Myocyte (in vitro differentiated cells): ENCODE measurements around the gene ADGRG2. TPM values are rescaled to one million over a fixed set of nuclear protein-coding genes. Genes with fewer than 3 reads are reported as not detected.
"Not testable (repeated sequence)": the region's sequence is repeated elsewhere in the genome, so short reads cannot be mapped to it uniquely, and the experiment has no call there.

Source experiments
- DNase-seq: peaks from one replicate; pipeline ENCODE4 v3.0.0-alpha.2; 2012; ENCODE audit warnings: low read depth
- total RNA-seq: library from RNA; depleted of rRNA; stranded (reverse); fragments of >200 nt; gene quantifications from 2 replicates; pipeline ENCODE4 v1.2.3, GENCODE V29; 2014

ADGRG2 gene
- total RNA-seq, 1 donor from 2014 or later: not detected

DNA sequence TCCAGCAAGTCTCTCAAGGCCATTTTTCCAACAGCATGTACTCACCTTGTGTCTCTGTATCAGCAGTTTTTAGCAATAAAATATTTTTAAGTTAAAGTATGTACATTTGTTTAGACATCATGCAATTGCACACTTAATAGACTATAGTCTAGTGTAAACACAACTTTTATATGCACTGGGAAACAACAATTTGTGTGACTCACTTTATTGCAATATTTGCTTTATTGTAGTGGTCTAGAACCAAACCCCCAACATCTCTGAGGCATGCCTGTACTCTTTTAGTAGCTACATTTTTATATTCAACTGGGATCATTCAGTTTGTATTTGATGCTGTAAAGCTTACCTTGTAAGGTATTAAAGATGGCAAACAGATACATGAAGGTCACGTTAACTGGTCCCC is 123.6 kb downstream of the ADGRG2 start:
- no peak for DNase-seq

DNA sequence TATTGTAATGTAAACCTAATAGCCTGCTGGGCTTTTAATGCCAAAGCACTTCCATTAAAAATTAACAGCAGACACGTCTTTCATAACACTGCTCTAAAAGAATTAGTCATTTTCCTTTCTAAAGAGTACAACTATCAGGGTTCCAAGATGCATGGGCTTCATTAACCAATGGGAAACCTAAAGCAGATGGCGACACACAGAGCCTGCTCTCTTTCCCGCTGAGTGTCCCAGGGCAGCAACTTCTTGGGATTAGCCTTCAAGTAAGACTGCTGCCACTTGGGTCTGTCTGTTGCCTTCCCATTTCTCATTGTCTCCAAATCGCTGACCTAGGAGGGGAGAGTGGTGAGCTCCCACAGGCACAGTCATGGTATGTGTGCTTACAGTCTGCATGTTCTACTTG is 124.4 kb downstream of the ADGRG2 start:
- DNase-seq: no peak

DNA sequence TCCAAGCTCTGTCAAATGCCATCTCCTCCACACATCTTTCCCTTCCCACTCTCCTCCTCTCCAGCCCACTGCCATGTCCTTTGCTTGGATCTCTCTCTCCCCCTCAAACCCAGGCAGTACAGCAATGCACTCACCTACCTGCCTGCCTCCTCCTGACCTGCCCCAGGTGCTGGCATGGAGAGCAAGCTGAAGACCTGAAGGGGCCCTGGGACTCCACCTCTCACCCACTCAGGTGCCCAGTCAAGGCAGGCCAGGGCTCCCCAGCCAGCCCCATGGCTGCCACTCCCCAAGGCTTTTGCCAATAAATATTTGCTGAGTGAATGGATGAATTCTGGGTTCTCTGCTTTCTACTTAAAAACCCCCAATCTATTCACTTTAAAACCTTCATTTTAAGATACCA is 125.7 kb downstream of the ADGRG2 start:
- DNase-seq: no peak

DNA sequence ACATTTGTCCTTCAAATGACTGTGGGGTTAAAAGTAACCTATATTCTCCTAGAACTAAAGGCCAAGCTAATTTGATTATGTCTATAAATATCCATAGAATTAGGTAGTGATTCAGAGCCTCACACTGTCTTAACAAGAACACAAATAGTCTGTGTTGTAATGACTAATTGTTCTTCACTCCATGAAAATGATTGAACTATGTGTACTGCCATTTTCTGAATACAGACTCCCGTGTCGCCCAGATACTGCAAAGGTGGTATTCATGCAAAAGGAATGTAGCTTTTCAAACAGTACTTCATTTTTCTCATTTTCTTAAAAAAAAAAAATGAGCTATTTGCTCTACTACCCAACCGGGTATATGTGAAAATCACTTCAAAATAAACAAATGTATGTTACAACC is 127.0 kb downstream of the ADGRG2 start:
- DNase-seq: no peak

DNA sequence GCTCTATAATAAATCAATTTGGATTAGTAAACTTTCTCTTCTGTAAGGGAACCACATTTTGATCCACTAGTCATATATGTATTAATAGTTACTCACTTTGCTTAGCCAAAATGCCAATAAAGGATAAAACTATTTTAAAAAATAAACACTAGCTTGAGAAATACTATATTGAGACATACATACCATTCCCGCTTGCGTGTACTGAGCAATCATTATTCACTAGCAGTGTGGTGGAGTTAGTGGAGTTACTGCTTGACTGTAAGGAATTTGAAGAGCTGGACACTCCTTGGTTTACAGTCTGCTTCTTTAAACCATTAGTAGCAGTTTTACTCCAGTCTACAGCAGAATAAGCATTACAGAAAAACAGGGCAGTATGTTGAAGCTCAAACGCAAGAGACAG is 127.6 kb downstream of the ADGRG2 start:
- no peak for DNase-seq

DNA sequence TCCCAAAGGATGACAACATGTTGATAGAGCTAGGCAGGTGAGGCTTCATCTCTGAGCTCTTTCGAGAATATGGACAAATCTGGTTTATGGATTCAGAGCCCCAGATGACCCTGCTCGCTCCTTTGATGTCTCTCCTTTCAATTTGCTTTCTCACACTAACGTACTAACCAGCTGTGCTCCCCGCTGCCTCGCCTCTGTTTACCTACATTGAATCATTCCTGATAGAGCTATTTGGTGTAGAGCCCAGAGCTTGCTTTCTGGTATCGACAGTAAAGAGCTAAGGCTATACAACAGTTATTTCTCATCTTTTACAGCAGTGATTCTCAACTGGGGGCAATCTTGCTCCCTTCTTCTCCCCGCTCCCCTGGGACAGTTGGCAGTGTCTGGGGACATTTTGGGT is 129.4 kb downstream of the ADGRG2 start:
- DNase-seq: no peak

DNA sequence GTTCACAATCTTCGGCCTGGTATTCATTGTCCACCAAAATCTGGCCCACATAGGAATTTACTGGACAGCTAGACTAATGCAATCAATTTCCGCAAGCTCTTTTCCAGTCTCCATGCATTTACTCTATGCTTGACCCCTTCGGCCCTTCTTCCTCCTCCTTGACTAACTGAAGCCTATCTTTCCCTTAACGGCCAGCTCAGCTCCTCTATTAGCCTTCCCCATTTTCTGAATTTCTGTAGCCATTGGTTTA is 137.2 kb downstream of the ADGRG2 start:
- no peak for DNase-seq

DNA sequence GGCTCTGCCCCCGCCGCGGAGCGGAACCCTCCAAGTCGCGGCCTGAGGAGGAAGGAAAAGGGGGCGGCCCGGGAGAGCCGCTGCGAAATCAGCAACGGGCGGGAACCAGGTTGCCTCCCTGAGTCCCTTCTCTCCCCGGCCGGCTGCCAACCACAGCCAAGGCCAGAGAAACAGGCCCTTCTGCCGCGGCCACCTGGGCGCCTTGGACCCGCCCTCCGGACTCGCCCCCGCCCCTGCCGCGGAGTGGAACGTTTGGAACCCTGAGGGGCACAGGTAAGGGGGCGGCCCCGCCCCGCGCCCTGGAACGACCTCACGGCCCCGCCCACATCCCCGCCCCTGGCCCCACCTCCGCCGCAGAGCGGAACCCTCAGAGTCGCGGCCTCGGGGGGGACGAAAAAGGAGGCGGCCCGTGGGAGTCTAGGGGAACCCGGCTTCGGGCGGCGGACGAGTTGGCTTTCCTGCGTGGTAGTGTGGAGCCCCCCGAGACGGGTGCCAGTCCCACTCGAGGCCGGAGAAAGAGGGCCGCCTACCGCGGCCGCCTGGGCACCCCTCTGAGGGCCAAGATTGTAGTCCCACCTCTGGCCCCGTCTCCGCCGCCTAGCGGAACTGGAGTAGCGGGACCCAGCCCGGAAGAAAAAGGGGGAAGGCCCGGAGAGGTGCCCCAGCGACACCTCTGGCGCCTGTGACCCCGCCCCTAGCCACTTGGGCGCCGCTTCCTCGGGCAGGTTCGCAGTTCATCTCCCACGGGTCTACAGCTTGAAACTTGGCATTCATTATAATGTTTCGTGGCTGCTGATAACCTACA is 137.7 kb downstream of the ADGRG2 start:
- peak; percentile 79 for DNase-seq

DNA sequence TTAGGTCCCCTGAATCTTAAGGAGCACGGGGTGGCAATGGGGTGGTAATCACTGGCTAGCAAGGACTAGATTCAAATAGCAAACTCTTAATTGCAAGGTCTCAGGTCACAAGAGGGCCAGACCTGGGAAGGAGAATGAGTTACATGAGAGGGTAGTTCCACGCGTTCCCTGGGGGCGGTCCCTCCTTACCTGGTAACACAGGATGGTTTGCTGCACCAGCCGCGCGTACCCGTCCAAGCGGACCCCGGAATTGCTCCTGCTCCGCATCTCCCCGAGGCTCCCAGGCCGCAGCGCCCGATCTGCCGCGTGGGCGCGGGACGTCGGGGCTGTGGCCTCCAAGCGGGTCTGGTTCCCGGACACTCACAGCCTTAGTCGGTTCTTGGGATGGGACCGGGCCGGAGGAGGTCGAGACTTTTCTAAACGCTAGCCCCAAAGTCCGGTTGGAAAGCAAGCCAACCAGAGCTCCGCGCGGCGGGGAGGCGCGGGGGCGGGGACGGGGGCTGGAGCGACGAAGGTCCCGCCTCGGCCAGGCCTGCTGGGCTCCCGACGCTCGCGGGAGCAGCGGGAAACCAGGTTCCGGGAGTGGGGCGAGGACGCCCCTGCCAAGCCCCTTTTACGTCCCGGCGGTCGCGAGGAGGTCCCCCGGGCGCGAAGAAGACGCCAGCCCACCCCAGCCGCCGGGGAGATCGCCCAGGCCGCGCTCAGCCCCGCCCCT is 138.4 kb downstream of the ADGRG2 start, which contains the start of gene PHKA2:
Gene PHKA2 (minus strand): TSS at position 449 of the 715 bp plus-strand sequence. CDS start 182 bp downstream, at position 267.
- DNase-seq: peak; percentile 61

DNA sequence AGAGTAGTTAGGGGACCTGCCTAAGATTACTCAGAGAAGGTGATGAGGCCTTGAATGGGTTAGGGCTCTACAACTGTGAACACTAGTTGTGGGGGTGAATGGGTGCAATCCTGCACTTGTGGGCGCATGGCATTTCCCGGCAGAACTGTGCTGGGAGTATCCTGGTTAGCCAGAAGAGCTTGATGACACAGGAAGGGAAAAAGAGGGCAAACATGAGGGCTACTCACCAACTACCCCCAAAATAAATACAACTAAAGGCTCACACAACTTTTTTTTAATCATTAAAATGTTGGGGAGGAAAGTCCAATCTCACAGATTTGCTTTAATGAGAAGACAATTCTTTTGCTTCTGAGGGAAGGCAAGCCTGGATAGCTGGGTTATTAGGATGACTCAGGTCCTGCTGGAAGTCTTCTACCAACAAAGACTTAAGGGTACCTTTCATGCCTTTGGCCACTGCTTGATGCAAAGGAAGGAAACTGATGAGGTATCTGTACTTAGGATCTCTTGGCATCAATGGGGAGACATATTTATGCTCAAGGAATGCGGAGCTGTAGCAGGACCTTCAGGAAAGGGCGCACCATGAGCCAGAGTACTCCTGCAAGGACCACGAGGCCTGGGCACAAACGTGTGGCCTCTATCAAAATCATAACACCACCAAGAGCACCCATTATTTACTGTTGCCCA is 141.0 kb downstream of the ADGRG2 start:
- no peak for DNase-seq

DNA sequence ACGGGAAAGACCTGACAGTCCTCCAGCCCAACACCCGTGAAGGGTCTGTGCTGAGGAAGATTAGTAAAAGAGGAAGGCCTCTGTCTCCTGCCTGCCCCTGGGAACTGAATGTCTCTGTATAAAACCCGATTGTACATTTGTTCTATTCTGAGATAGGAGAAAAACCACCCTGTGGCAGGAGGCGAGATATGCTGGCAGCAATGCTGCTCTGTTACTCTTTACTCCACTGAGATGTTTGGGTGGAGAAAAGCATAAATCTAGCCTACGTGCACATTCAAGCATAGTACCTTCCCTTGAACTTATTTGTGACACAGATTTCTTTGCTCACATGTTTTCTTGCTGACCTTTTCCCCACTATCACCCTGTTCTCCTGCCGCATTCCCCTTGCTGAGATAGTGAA is 142.0 kb downstream of the ADGRG2 start:
- not testable (repeated sequence) for DNase-seq

DNA sequence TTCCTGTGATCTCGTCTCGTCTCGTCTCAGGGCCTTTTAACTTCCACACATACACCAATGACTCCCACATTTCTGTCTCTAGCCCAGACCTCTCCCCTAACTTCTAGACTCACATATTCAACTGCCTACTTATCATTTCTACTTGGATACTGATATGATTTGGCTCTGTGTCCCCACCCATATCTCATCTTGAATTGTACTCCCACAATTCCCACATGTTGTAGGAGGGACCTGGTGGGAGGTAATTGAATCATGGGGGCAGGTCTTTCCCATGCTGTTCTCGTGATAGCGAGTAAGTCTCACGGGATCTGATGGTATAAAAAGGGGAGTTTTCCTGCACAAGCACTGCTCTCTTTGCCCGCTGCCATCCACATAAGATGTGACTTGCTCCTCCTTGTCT is 147.3 kb downstream of the ADGRG2 start:
- DNase-seq: no peak

DNA sequence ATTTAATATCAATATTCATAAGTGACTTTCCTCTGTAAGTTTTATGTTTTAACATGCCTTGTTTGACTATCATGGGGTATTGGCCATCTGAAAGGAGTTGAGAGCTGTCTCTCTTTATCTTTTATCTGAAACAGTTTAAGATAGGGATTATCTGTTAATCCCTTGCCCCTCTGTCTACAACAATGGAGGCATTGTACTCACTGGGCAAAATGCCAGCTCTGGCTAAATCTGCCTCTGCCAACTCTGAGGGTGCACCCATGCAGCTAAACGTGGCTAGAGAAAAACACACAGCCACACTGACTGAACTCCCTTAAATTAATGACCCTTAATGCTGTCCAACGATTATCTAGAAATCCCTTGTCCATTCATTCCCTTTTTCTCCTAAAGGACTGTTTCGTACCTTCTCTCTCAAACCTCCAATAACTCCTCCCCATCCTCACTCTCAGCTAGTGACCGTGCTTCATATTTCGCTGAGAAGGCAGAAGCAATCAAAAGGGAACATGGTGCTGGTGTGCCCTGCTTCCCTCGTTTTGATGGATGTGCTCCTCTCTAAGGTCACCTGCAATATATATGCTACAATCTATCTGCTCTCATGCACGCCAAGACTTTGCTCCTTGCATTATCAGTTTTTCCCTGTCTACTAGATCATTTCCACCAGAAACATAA is 148.6 kb downstream of the ADGRG2 start:
- peak; percentile 27 for DNase-seq

DNA sequence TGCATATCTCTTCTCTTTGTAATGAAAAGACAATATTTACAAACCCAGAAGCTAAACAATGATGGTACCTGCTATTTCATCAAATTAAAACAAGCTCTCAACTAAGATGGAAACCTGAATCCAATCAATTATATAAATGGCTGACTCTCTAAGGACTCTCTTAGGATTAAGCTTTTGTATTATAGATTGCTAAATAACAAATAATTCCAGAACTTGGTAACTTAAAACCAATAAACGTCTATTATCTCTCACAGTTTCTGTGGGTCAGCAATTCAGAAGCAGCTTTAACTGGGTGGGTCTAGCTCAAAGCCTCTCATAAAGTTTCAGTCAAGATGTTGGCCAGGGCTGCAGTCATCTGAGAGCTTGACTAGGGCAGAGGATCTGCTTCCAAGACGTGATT is 150.8 kb downstream of the ADGRG2 start:
- DNase-seq: no peak

DNA sequence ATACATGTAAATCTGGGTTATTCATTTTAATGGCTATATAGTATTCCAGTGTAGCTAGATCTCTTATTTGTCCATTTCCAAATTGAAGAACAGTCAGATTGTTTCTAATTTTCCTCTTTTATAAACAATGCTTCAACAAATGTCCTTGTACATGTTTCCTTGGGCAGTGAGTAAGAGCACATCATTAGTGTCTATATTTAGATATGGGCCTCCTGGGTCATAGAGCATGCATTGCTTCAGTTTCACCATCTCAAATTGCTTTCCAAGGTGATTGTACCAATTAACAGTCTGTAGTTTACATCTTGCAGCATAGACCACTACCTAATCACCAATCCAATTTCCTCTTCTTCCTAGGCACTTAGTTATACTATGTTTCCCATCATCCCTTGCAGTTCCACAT is 151.8 kb downstream of the ADGRG2 start:
- DNase-seq: no peak

DNA sequence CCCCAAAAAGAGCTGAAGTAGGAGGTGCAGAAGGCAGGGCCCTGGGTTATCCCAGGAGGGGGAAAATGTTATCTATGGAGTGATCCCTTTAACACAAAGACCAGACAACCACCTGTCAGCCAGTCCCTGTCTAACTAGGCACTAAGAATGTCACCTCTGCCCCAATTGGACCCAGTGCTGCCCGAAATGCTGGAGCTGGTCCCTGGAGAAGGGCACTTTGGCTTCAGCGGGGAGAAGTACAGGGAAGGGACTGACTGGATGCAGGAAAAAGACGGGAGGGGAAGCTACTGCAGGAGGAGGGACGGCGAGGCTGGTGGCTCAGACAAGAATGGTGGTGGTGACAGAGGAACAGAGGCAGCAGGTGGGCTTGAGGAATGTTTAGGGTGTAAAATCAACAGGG is 155.6 kb downstream of the ADGRG2 start:
- DNase-seq: no peak

DNA sequence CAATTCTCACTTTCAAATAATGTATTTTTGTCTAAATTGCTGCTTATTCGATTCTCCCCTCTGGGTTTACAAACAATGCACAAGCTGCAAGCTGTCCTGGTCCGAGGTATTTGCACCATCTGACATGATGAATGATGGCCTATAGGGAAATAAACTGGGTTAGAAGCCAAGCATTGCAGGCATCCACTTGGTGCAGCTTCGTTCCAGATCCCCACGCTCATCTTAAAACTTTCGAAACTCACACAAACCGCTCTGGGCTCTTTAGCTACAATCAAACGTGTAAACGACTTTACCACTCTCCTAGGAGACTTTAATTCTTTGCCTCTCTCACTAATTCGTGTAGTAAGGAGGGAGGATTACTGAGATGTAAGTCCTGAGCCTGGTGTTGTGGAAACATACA is 157.4 kb downstream of the ADGRG2 start:
- no peak for DNase-seq

DNA sequence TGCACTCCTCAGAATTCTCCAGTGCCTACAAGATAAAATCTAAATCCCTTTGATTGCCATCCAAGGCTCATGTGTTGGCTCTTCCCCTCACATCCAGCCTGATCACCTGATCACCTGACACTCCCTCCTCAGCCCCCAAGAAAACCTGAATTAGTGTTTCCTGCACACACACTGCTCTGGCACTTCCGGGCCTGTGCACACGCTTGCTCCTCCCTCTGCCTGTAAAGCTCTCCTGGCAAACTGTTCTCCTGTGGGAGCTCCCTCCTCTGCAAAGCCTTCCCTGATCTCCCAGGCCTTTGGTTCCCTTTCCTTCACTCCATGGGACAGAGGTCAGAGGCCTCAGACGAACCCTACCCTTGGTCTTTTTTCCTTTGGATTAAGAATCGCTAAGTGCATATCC is 158.2 kb downstream of the ADGRG2 start:
- DNase-seq: no peak

DNA sequence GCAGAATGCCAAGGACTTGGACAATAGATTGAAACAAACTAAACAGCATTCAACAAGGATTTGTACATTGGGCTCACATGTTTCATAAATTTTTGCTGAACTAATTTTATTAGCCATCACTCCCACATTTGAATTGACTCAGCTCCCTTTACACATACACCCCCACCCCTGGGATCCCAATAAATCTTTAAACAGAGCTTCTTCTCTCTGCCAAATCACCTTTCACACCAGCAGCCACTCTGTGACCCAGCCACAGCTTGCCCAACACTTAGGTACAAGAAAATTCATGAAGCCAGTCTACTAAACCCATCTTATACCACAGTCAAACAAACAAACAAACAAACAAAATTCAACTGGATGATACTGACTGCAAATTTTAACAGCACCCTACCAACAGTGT is 159.9 kb downstream of the ADGRG2 start:
- DNase-seq: no peak

DNA sequence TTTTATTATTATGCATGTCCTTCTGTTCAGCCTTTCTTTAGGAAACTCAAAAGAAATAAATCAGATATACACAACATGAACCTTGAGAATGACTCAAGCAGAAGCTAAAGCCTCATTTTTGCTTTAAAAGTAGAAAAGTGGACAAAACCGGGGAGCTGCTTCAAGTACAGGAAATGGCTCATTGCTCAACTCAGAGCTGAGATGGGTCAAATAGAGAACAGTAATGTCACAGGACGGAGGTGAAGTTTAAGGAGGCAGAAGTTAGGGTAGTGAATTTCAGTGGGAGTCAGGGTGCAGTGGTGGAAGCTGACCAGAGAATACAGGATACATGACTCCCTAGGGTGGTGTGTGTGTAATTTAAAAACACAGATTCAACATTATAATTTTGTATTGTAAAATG is 160.6 kb downstream of the ADGRG2 start:
- DNase-seq: no peak

DNA sequence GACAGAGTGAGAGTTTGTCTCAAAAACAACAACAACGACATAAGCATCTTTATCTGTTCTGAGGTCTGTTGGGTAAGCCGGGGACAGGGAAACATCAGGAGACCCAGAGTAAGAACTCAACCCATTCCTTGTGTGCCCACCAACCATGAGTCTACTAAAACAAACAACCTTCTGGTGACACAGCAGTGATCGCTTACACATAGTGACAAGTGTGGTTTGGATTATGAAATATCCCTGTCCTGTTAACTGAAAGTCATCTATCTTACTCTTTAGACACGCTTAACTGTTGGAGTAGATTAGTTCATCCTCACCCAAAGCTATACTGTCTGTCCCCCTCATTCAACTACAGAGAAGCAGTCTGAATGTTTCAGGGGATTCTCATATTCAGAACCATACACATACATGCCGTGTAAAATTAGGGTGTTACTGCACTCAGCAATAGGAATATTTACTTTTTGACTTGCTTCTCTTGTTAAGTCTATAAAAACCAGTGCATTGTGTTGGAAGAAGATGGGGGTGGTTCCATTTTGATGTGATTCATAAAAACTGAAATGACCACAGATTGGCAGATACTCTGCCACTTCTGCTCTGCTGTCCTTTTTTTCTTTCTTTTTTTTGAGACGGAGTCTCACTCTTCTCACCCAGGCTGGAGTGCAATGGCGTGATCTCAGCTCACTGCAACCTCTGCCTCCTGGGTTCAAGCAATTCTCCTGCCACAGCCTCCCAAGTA is 165.8 kb downstream of the ADGRG2 start:
- no peak for DNase-seq
